Ovary (tissue), 3 donors: ENCODE results near the gene ZNF892.

Experiments
- POLR2A ChIP-seq: fragments of 450-650 bp; IDR thresholded peaks from one replicate; pipeline ENCODE4 v1.6.1; 2017; ENCODE audit warnings: antibody characterized with exemption, mild to moderate bottlenecking, moderate library complexity
- TF ChIP-seq, protein P1 (sequence below), 3 donors: fragments of 450-650 bp in 2 of 3; fragments of 200-600 bp in 1 of 3; IDR thresholded peaks; one replicate each; pipeline versions ENCODE4 v1.5.1 to v1.8.0; 2016 to 2022; ENCODE audit warnings: antibody characterized with exemption in 3 of 3, mild to moderate bottlenecking in 1 of 3
- donor health status: DM: no; HTN: no; CAD: no.

DNA sequence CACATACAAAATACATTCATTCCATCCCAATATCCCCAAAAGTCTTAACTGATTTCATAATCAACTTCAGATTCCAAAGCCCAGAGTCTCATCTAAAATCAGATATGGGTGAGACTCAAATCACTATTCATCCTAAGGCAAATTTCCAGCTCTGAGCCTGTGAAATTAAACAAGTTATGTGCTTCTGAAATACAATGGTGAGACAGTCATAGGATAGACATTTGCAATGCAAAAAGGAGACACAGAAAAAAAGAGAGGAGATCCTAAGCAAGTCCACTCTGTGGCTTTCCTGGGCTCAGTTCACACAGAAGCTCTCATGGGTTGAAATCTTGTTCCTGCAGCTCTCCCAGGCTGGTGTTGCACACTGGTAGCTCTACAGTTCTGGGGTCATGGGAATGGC lies 18.3 kb downstream of the ZNF892 start:
- TF ChIP-seq, protein P1, sequence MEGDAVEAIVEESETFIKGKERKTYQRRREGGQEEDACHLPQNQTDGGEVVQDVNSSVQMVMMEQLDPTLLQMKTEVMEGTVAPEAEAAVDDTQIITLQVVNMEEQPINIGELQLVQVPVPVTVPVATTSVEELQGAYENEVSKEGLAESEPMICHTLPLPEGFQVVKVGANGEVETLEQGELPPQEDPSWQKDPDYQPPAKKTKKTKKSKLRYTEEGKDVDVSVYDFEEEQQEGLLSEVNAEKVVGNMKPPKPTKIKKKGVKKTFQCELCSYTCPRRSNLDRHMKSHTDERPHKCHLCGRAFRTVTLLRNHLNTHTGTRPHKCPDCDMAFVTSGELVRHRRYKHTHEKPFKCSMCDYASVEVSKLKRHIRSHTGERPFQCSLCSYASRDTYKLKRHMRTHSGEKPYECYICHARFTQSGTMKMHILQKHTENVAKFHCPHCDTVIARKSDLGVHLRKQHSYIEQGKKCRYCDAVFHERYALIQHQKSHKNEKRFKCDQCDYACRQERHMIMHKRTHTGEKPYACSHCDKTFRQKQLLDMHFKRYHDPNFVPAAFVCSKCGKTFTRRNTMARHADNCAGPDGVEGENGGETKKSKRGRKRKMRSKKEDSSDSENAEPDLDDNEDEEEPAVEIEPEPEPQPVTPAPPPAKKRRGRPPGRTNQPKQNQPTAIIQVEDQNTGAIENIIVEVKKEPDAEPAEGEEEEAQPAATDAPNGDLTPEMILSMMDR (IDR thresholded peaks at IDR 0.05) = no peak
- no peak for TF ChIP-seq POLR2A
